Neuronal stem cell (in vitro differentiated cells): ENCODE data around the gene SAPCD2.
A peak's percentile ranks its signal among the peaks of the same experiment; 100 is the strongest.

Experiments used
- DNase-seq: peaks from one replicate; pipeline ENCODE4 v3.0.0-alpha.2; 2013; ENCODE audit warnings: low spot score
- H2AFZ ChIP-seq: one replicate; pipeline ENCODE4 v1.6.1; 2013; ENCODE audit warnings: mild to moderate bottlenecking, low read length, inconsistent platforms
- H2AK5ac ChIP-seq: 2 replicates; pipeline ENCODE4 v1.6.1; 2013; ENCODE audit warnings: low read depth, mild to moderate bottlenecking, inconsistent platforms, low read length, moderate library complexity, mixed read lengths
- H2BK120ac ChIP-seq: 2 replicates; pipeline ENCODE4 v1.6.1; 2013; ENCODE audit warnings: low read depth, mild to moderate bottlenecking, inconsistent platforms, low read length, moderate library complexity, mixed read lengths
- H2BK12ac ChIP-seq: one replicate; pipeline ENCODE4 v1.6.1; 2013; ENCODE audit warnings: low read length, inconsistent platforms
- H2BK15ac ChIP-seq: 2 replicates; pipeline ENCODE4 v1.6.1; 2013; ENCODE audit warnings: mild to moderate bottlenecking, low read length, inconsistent platforms, mixed read lengths
- H2BK5ac ChIP-seq: one replicate; pipeline ENCODE4 v1.6.1; 2013; ENCODE audit warnings: inconsistent platforms, mild to moderate bottlenecking, low read length, moderate library complexity
- H3K14ac ChIP-seq: one replicate; pipeline ENCODE4 v1.6.1; 2013; ENCODE audit warnings: low read length, inconsistent platforms
- H3K18ac ChIP-seq: 2 replicates; pipeline ENCODE4 v1.6.1; 2013; ENCODE audit warnings: low read length, inconsistent platforms
- H3K23ac ChIP-seq: 2 replicates; pipeline ENCODE4 v1.6.1; 2013; ENCODE audit warnings: low read depth, mild to moderate bottlenecking, mixed read lengths, low read length, inconsistent platforms; ENCODE audit not compliant: poor library complexity
- H3K27ac ChIP-seq: replicated peaks from 3 replicates; pipeline ENCODE4 v1.5.1; 2013; ENCODE audit warnings: low read length, inconsistent platforms
- H3K27me3 ChIP-seq, 3 experiments: 2 replicates each; pipeline ENCODE4 v1.6.1; 2013; ENCODE audit warnings: low read length in 3 of 3, mild to moderate bottlenecking in 2 of 3, inconsistent platforms in 1 of 3, low read depth in 1 of 3, mixed read lengths in 1 of 3, moderate library complexity in 1 of 3; ENCODE audit not compliant: control insufficient read depth in 3 of 3, insufficient read depth in 3 of 3
- H3K36me3 ChIP-seq, 2 donors: replicated peaks in 1 of 2; 2 replicates each; pipeline ENCODE4 v1.6.1; 2013; ENCODE audit warnings: low read length in 2 of 2; ENCODE audit not compliant: control insufficient read depth in 2 of 2, insufficient read depth in 2 of 2
- H3K4ac ChIP-seq: 2 replicates; pipeline ENCODE4 v1.6.1; 2013; ENCODE audit warnings: inconsistent platforms, mild to moderate bottlenecking, low read length, moderate library complexity
- H3K4me1 ChIP-seq, 2 donors: 1 replicate in 1 of 2; 2 replicates in 1 of 2; pipeline ENCODE4 v1.6.1; 2013; ENCODE audit warnings: low read length in 2 of 2, low read depth in 1 of 2; ENCODE audit not compliant: control insufficient read depth in 2 of 2, insufficient read depth in 1 of 2
- H3K4me2 ChIP-seq: one replicate; pipeline ENCODE4 v1.6.1; 2013; ENCODE audit warnings: mild to moderate bottlenecking, low read length, inconsistent platforms; ENCODE audit not compliant: insufficient read depth, poor library complexity, severe bottlenecking
- H3K4me3 ChIP-seq, 2 donors: 2 replicates each; pipeline ENCODE4 v1.5.1; 2013; ENCODE audit warnings: low read length in 2 of 2, mild to moderate bottlenecking in 2 of 2, inconsistent platforms in 1 of 2, moderate library complexity in 1 of 2
- H3K79me1 ChIP-seq: one replicate; pipeline ENCODE4 v1.6.1; 2013; ENCODE audit warnings: low read depth, mild to moderate bottlenecking, inconsistent platforms, low read length, moderate library complexity
- H3K9ac ChIP-seq: one replicate; pipeline ENCODE4 v1.6.1; 2013; ENCODE audit warnings: mild to moderate bottlenecking, low read depth, low read length, inconsistent platforms; ENCODE audit not compliant: poor library complexity
- H3K9me3 ChIP-seq, 2 donors: replicated peaks in 1 of 2; 2 replicates each; pipeline versions ENCODE3 to v1.6.1; 2013; ENCODE audit warnings: low read length in 2 of 2, mild to moderate bottlenecking in 2 of 2, inconsistent platforms in 1 of 2, low read depth in 1 of 2, mixed read lengths in 1 of 2, moderate library complexity in 1 of 2; ENCODE audit not compliant: control insufficient read depth in 2 of 2, insufficient read depth in 1 of 2
- H4K8ac ChIP-seq: one replicate; pipeline ENCODE4 v1.6.1; 2013; ENCODE audit warnings: low read depth, mild to moderate bottlenecking, inconsistent platforms, low read length, moderate library complexity
- H4K91ac ChIP-seq: one replicate; pipeline ENCODE4 v1.6.1; 2013; ENCODE audit warnings: low read length, low read depth, mild to moderate bottlenecking, inconsistent platforms; ENCODE audit not compliant: poor library complexity
- WGBS, 2 donors: extraction: QIAGEN DNeasy Blood & Tissue Kit; methylation state at CpG; one replicate each; pipeline ENCODE4 v1.1.7; 2013; ENCODE audit warnings: missing lambda C conversion rate in 2 of 2, mixed read lengths in 1 of 2; ENCODE audit not compliant: insufficient read length in 2 of 2, insufficient replicate concordance in 1 of 2; ENCODE audit errors: extremely low coverage in 2 of 2; 5-methylcytosine and 5-hydroxymethylcytosine counted together

SAPCD2 gene

GRCh38 chr9:137052998-137053943 lies 17.1 kb downstream of the SAPCD2 start:
- Histone ChIP-seq H3K4me2 (peak overlapping the region; percentile 57), H3K23ac (peak overlapping the region; percentile 89), H3K79me1 (no peaks in the 10 kb centered on the region), H3K9me3 (peaks cover 0 to 1% of the 10 kb centered on the region in 2 donors), H2BK5ac (peak overlapping the region; percentile 53), H3K27me3 (peaks cover 23 to 90% (median 74%) of the 10 kb centered on the region in 3 experiments), H4K91ac (no peak overlapping the region), H2BK15ac (no peak overlapping the region), H3K4me3 (peak overlapping the region in 1 of 2 donors; percentile 67), H2BK12ac (no peak overlapping the region), H3K14ac (peak overlapping the region; percentile 71), H2BK120ac (peak overlapping the region; percentile 56), H3K18ac (peak overlapping the region; percentile 80), H3K4me1 (peaks cover 8 to 13% of the 10 kb centered on the region in 2 donors), H3K9ac (no peak overlapping the region), H2AFZ (peak overlapping the region; percentile 17), H3K27ac (no peak overlapping the region), H2AK5ac (peak overlapping the region; percentile 56), H4K8ac (peak overlapping the region; percentile 9), H3K4ac (no peak overlapping the region), H3K36me3 (no peaks in the 10 kb centered on the region)
- WGBS, 2 donors = no CpG with 5 or more reads among the region's 71 CpGs
- DNase-seq = no peak

DNA sequence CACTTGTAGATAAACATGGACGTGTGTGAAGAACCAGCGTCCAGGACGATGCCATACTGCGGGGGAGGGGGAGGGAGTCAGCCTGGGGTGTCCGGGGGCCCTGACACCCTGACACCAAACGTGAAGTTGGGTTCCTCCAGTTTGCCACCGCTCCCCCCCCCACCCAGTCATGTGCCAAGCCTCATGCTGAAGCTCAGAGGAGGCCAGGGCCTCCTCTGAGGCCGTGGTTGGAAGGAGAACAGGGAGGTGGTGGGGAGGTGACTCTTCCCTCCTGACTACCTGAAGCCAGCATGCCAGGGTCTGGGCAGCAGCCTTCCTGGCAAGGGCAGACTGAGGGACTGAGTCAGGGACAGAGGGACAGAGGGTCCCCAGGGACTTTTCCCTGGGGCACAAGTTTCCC lies 18.1 kb downstream of the SAPCD2 start:
- Histone ChIP-seq H2AFZ (no peak overlapping the region), H2BK12ac (no peak overlapping the region), H2BK15ac (no peak overlapping the region), H2AK5ac (peak overlapping the region; percentile 37), H3K27ac (no peak overlapping the region), H3K27me3 (peaks cover 23 to 94% (median 84%) of the 10 kb centered on the region in 3 experiments), H3K4me1 (peaks cover 8 to 13% of the 10 kb centered on the region in 2 donors), H4K91ac (no peak overlapping the region), H3K4me3 (no peak overlapping the region), H3K4ac (no peak overlapping the region), H3K36me3 (no peaks in the 10 kb centered on the region), H3K14ac (no peak overlapping the region), H3K23ac (peak overlapping the region; percentile 85), H3K9me3 (peaks cover 0 to 3% of the 10 kb centered on the region in 2 donors), H3K18ac (no peak overlapping the region), H4K8ac (no peak overlapping the region), H3K79me1 (no peaks in the 10 kb centered on the region), H2BK5ac (no peak overlapping the region), H3K4me2 (no peak overlapping the region), H3K9ac (no peak overlapping the region), H2BK120ac (no peak overlapping the region)
- DNase-seq = no peak
- no CpG with 5 or more reads among the region's 8 CpGs for WGBS, 2 donors

DNA sequence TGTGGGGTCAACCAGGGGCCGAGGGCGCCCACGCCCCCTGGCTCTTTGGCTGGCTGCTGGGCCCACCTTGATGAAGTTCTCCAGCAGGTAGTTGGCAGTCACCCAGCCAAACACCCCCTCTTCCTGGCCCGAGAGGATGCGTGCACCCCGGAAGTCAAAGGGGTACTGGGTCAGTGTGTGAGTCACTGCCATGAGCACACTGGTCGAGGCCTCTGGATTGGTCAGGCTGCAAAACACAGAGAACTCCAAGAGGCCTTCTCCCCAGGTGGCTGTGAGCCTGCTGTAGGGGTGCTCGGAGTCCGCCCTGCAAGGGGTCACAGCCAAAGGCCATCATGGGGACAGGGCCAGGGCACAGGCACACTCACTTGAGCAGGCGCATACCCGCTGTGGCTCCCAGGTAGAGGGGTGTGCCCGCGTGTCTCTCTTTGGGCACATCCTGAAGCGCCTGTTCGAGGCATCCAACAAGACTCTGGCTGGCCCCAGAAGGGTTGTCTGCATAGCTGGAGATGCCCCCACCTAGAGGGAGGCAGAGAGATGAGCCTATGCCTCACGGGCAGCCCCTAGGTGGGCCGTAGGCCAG lies 19.1 kb downstream of the SAPCD2 start:
- Histone ChIP-seq H3K4me1 (peaks cover 8 to 13% of the 10 kb centered on the region in 2 donors), H4K8ac (no peak overlapping the region), H3K9ac (peak overlapping the region; percentile 21), H3K27me3 (peaks cover 23 to 90% (median 89%) of the 10 kb centered on the region in 3 experiments), H4K91ac (no peak overlapping the region), H3K9me3 (peaks cover 0 to 3% of the 10 kb centered on the region in 2 donors), H3K79me1 (no peaks in the 10 kb centered on the region), H3K36me3 (no peaks in the 10 kb centered on the region), H3K23ac (no peak overlapping the region), H3K27ac (no peak overlapping the region), H3K4ac (no peak overlapping the region), H2BK5ac (no peak overlapping the region), H2AFZ (no peak overlapping the region), H3K4me2 (no peak overlapping the region), H2BK12ac (no peak overlapping the region), H3K18ac (no peak overlapping the region), H3K4me3 (no peak overlapping the region), H3K14ac (peak overlapping the region; percentile 44), H2BK120ac (no peak overlapping the region), H2BK15ac (no peak overlapping the region), H2AK5ac (peak overlapping the region; percentile 46)
- no peak for DNase-seq
- WGBS, 2 donors = no CpG with 5 or more reads among the region's 17 CpGs

- DNase-seq = no peak
- Histone ChIP-seq H3K18ac (no peak overlapping the region), H2BK15ac (peak overlapping the region; percentile 79), H3K27ac (no peak overlapping the region), H2BK12ac (no peak overlapping the region), H3K4ac (no peak overlapping the region), H4K91ac (no peak overlapping the region), H2BK5ac (no peak overlapping the region), H3K9ac (peak overlapping the region; percentile 21), H2AK5ac (no peak overlapping the region), H3K4me2 (no peak overlapping the region), H4K8ac (no peak overlapping the region), H3K23ac (peak overlapping the region; percentile 11), H2AFZ (no peak overlapping the region), H3K79me1 (no peaks in the 10 kb centered on the region), H3K27me3 (peaks cover 23 to 85% (median 83%) of the 10 kb centered on the region in 3 experiments), H3K36me3 (no peaks in the 10 kb centered on the region), H2BK120ac (no peak overlapping the region), H3K4me1 (peaks cover 4 to 8% of the 10 kb centered on the region in 2 donors), H3K14ac (peak overlapping the region; percentile 44), H3K4me3 (no peak overlapping the region), H3K9me3 (peaks cover 0 to 3% of the 10 kb centered on the region in 2 donors)
- WGBS, 2 donors = no CpG with 5 or more reads among the region's 5 CpGs
These were observed 19.8 kb downstream of the SAPCD2 start for GRCh38 chr9:137050570-137050969.
